Glutamatergic neuron (in vitro differentiated cells): Measurements from ENCODE around the gene CHMP1A. TPM values are rescaled to one million over a fixed set of nuclear protein-coding genes. Genes with fewer than 3 reads are reported as not detected.

Experiments used
- DNase-seq: peaks from one replicate; pipeline ENCODE4 v3.0.0; 2022
- H3K27ac Mint-ChIP-seq: one replicate; pipeline ENCODE4 v1.8.0; 2020; ENCODE audit warnings: mild to moderate bottlenecking, mixed read lengths, inconsistent platforms; ENCODE audit not compliant: unreplicated experiment
- H3K27me3 Mint-ChIP-seq: one replicate; pipeline ENCODE4 v1.8.0; 2020; ENCODE audit warnings: mild to moderate bottlenecking, moderate library complexity, mixed read lengths, inconsistent platforms; ENCODE audit not compliant: unreplicated experiment
- H3K36me3 Mint-ChIP-seq: one replicate; pipeline ENCODE4 v1.8.0; 2020; ENCODE audit warnings: mild to moderate bottlenecking, mixed read lengths, inconsistent platforms; ENCODE audit not compliant: unreplicated experiment
- H3K4me1 Mint-ChIP-seq: one replicate; pipeline ENCODE4 v1.8.0; 2020; ENCODE audit warnings: mild to moderate bottlenecking, low read depth, mixed read lengths, inconsistent platforms; ENCODE audit not compliant: unreplicated experiment
- H3K4me3 Mint-ChIP-seq: one replicate; pipeline ENCODE4 v1.8.0; 2020; ENCODE audit warnings: mild to moderate bottlenecking, mixed read lengths, inconsistent platforms; ENCODE audit not compliant: unreplicated experiment
- H3K9me3 Mint-ChIP-seq: one replicate; pipeline ENCODE4 v1.8.0; 2020; ENCODE audit warnings: mild to moderate bottlenecking, moderate library complexity, mixed read lengths, inconsistent platforms; ENCODE audit not compliant: unreplicated experiment
- total RNA-seq: library from RNA; stranded (reverse); fragmentation: NEBNext Ultra II Directional; extraction: Animal tissue kit (Norgen Biotek cat#: 25700); gene quantifications from one replicate; pipeline ENCODE4 v1.2.1, GENCODE V29; 2021; ENCODE audit not compliant: unreplicated experiment
- TF ChIP-seq, protein P1 (sequence below): fragments of 200-600 bp; sonication (generic); IDR thresholded peaks from one replicate; pipeline ENCODE4 v1.5.0; 2021; ENCODE audit not compliant: partially characterized antibody, unreplicated experiment

Gene CHMP1A
- total RNA-seq, 1 donor from 2014 or later, result 96.3 TPM

- H3K4me3 Mint-ChIP-seq, result no peak overlapping the region
- H3K4me1 Mint-ChIP-seq, result peaks cover 9% of the 10 kb centered on the region
- TF ChIP-seq, protein P1, sequence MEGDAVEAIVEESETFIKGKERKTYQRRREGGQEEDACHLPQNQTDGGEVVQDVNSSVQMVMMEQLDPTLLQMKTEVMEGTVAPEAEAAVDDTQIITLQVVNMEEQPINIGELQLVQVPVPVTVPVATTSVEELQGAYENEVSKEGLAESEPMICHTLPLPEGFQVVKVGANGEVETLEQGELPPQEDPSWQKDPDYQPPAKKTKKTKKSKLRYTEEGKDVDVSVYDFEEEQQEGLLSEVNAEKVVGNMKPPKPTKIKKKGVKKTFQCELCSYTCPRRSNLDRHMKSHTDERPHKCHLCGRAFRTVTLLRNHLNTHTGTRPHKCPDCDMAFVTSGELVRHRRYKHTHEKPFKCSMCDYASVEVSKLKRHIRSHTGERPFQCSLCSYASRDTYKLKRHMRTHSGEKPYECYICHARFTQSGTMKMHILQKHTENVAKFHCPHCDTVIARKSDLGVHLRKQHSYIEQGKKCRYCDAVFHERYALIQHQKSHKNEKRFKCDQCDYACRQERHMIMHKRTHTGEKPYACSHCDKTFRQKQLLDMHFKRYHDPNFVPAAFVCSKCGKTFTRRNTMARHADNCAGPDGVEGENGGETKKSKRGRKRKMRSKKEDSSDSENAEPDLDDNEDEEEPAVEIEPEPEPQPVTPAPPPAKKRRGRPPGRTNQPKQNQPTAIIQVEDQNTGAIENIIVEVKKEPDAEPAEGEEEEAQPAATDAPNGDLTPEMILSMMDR, result no peak
- peaks cover 3% of the 10 kb centered on the region for H3K9me3 Mint-ChIP-seq
- no peaks in the 10 kb centered on the region for H3K36me3 Mint-ChIP-seq
- DNase-seq, result no peak
- peaks cover 5% of the 10 kb centered on the region for H3K27me3 Mint-ChIP-seq
- H3K27ac Mint-ChIP-seq, result no peak overlapping the region
Observed at GRCh38 chr16:89605186-89605970, 52.1 kb downstream of the CHMP1A start.

DNA sequence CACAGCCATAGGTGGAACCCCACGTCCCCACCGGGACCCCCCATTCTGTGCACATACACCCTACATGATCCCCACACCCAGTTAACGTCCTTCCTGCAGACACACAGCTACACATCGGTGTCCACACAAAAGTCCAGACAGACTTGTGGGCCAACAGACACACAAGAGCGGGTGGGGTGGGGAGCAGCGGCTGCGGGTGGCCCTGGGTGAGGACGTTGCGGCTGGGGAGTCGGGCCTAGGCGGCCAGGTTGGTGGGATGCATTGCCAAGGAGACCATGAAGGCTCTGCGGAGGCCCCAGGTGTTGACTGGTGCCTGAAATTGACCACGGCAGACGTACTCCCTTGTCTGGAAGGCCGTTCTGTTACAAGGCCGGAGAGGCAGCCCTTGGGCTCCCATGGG is 52.7 kb downstream of the CHMP1A start:
- no peak for DNase-seq
- H3K9me3 Mint-ChIP-seq, result peaks cover 3% of the 10 kb centered on the region
- peaks cover 13% of the 10 kb centered on the region for H3K4me1 Mint-ChIP-seq
- no peak overlapping the region for H3K27ac Mint-ChIP-seq
- H3K4me3 Mint-ChIP-seq, result no peak overlapping the region
- H3K27me3 Mint-ChIP-seq, result peaks cover 4% of the 10 kb centered on the region
- TF ChIP-seq, protein P1, result no peak
- no peaks in the 10 kb centered on the region for H3K36me3 Mint-ChIP-seq

GRCh38 chr16:89602952-89603590 is 54.4 kb downstream of the CHMP1A start:
- Mint-ChIP-seq H3K36me3 (no peaks in the 10 kb centered on the region), H3K27me3 (peaks cover 5% of the 10 kb centered on the region), H3K4me3 (no peak overlapping the region), H3K9me3 (peaks cover 7% of the 10 kb centered on the region), H3K27ac (peak overlapping the region; percentile 36), H3K4me1 (peaks cover 18% of the 10 kb centered on the region)
- TF ChIP-seq, protein P1, result no peak
- no peak for DNase-seq

GRCh38 chr16:89602273-89602951 is 55.1 kb downstream of the CHMP1A start:
- H3K36me3 Mint-ChIP-seq, result no peaks in the 10 kb centered on the region
- TF ChIP-seq, protein P1, result no peak
- peak; percentile 79 for DNase-seq
- no peak overlapping the region for H3K4me3 Mint-ChIP-seq
- peak overlapping the region; percentile 36 for H3K27ac Mint-ChIP-seq
- H3K4me1 Mint-ChIP-seq, result peaks cover 17% of the 10 kb centered on the region
- H3K27me3 Mint-ChIP-seq, result peaks cover 6% of the 10 kb centered on the region
- peaks cover 8% of the 10 kb centered on the region for H3K9me3 Mint-ChIP-seq
